ENCODE measurements around the gene TRIM43. TPM values are rescaled to one million over a fixed set of nuclear protein-coding genes. Genes with fewer than 3 reads are reported as not detected.
"Not testable (repeated sequence)": the region's sequence is repeated elsewhere in the genome, so short reads cannot be mapped to it uniquely, and the experiment has no call there.

The TRIM43 gene
- total and polyA plus RNA-seq, 8 donors: not detected

DNA sequence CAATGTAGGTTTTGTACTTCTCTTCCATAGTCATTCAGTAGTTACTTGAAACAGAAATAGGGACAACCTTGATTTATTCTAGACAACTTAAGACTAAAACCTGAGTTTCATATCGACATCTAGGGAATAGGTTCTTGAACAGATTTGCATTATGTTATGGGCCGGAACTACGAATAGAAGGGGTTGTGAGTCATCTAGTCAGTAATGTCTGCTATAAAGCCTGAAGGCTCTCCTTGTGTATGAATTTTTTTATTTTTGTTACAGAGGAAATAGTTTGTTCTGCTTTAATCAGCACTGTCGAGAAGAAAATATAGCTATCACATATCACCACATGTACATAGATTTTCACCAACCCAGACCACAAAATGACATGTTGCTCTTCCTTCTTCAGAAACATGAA lies 17.3 kb upstream of the TRIM43 start:
- TF ChIP-seq, protein P1, sequence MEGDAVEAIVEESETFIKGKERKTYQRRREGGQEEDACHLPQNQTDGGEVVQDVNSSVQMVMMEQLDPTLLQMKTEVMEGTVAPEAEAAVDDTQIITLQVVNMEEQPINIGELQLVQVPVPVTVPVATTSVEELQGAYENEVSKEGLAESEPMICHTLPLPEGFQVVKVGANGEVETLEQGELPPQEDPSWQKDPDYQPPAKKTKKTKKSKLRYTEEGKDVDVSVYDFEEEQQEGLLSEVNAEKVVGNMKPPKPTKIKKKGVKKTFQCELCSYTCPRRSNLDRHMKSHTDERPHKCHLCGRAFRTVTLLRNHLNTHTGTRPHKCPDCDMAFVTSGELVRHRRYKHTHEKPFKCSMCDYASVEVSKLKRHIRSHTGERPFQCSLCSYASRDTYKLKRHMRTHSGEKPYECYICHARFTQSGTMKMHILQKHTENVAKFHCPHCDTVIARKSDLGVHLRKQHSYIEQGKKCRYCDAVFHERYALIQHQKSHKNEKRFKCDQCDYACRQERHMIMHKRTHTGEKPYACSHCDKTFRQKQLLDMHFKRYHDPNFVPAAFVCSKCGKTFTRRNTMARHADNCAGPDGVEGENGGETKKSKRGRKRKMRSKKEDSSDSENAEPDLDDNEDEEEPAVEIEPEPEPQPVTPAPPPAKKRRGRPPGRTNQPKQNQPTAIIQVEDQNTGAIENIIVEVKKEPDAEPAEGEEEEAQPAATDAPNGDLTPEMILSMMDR (IDR thresholded peaks at IDR 0.05): no peak
- Histone ChIP-seq H3K36me3 (no peaks in the 10 kb centered on the region), H3K27me3 (peaks cover 0 to 5% (median 2%) of the 10 kb centered on the region in 4 donors), H3K9me3 (no peaks in the 10 kb centered on the region), H3K4me1 (no peaks in the 10 kb centered on the region), H3K27ac (no peak overlapping the region), H3K4me3 (no peak overlapping the region)
- DNase-seq: no peak
- FAIRE-seq: no peak
- ATAC-seq: no peak
- intact Hi-C loops (cut with DNase I): no loop called here
- WGBS, 2 donors: 81 to 88% methylated on average over 4 of the region's 4 CpGs

DNA sequence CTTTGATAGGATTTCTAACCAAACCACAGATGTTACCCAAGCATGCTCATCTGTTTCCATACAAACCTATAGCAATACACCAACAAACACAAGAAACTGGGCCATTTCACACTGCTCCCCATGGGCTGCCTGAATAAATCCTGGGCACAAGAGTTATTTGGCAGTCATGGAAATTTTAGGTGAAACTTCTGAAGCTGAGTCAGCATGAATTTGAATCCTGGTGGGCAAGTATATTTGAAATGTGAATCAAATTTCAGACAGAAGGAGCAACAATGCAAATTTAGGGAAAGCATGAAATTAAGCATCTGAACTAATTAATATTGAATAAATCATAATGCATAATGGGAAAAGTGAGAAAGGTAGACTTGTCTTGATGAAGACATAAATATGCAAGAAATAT lies 15.9 kb upstream of the TRIM43 start:
- DNase-seq: no peak
- FAIRE-seq: no peak
- TF ChIP-seq, protein P1 (IDR thresholded peaks at IDR 0.05): no peak
- no peak overlapping the region for H3K27ac ChIP-seq
- peaks cover 0 to 4% (median under 1%) of the 10 kb centered on the region in 4 donors for H3K27me3 ChIP-seq
- H3K4me1 ChIP-seq: no peaks in the 10 kb centered on the region
- no peaks in the 10 kb centered on the region for H3K36me3 ChIP-seq
- intact Hi-C loops (cut with DNase I): no loop called here
- ATAC-seq: no peak
- no peaks in the 10 kb centered on the region for H3K9me3 ChIP-seq
- H3K4me3 ChIP-seq: no peak overlapping the region

DNA sequence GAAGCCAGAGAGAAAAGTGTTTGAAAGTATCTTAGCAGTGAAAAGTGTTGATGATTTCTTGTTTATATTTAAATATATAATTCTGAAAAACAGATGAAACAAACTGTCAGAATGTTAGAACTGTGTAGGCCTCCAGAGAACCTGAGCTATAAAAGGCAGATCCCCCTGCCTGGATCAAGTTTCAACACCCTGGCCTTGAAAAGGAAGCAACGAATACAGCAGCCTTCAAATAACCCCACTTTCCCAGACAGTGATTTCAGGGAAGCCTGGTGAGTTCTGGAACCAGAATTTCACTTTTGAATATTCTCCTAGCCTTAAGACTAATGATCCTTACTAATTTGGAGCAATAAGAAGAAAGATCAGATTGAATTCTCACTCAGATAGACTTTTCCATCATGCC lies 13.3 kb upstream of the TRIM43 start:
- no peaks in the 10 kb centered on the region for H3K4me1 ChIP-seq
- WGBS, 2 donors: 5 to 12% methylated on average over 1 of the region's 1 CpG
- FAIRE-seq (no peak), DNase-seq (no peak), ATAC-seq (no peak)
- H3K9me3 ChIP-seq: no peaks in the 10 kb centered on the region
- no peaks in the 10 kb centered on the region for H3K36me3 ChIP-seq
- no peak overlapping the region for H3K27ac ChIP-seq
- TF ChIP-seq, protein P1 (IDR thresholded peaks at IDR 0.05): no peak
- intact Hi-C loops (cut with DNase I): no loop called here
- no peak overlapping the region for H3K4me3 ChIP-seq
- H3K27me3 ChIP-seq: no peaks in the 10 kb centered on the region

DNA sequence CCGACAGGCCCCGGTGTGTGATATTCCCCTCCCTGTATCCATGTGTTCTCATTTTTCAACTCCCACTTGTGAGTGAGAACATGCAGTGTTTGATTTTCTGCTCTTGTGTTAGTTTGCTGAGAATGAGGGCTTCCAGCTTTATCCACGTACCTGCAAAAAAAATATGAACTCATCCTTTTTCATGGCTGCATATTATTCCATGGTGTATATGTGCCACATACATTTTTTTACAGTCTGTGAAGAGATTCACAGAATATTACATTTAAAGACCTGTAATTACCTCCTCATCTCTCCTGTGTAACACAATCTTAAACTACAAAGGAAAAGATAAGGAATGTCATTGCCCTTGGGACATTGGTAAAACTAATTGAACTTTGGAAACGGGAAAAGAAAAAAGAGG lies 8.3 kb upstream of the TRIM43 start:
- FAIRE-seq; intact Hi-C loops (cut with DNase I); DNase-seq; H3K27me3 ChIP-seq; H3K4me1 ChIP-seq; H3K9me3 ChIP-seq; H3K4me3 ChIP-seq; H3K36me3 ChIP-seq; ATAC-seq; H3K27ac ChIP-seq: not testable (repeated sequence)
- 70 to 76% methylated on average over 4 of the region's 4 CpGs for WGBS, 2 donors

DNA sequence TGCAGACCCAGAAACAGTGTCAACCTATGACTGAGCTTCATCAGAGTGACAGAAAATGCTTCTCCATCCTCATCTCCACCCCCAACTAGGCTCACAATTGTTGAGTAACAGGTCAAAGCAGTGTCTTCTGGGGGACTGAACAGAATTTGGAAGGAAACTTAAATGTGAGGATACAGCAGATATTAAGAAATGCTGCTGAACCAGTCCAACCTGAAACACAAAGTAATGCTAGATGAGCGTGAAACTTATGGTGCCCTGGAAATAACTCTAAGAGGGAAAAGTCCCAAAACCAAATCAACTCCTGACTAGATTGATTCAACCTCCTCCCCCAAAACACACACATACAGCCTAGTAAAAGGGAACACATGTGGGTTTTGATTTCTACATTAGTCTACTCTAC lies 7.5 kb upstream of the TRIM43 start:
- DNase-seq, H3K36me3 ChIP-seq: not testable (repeated sequence)

DNA sequence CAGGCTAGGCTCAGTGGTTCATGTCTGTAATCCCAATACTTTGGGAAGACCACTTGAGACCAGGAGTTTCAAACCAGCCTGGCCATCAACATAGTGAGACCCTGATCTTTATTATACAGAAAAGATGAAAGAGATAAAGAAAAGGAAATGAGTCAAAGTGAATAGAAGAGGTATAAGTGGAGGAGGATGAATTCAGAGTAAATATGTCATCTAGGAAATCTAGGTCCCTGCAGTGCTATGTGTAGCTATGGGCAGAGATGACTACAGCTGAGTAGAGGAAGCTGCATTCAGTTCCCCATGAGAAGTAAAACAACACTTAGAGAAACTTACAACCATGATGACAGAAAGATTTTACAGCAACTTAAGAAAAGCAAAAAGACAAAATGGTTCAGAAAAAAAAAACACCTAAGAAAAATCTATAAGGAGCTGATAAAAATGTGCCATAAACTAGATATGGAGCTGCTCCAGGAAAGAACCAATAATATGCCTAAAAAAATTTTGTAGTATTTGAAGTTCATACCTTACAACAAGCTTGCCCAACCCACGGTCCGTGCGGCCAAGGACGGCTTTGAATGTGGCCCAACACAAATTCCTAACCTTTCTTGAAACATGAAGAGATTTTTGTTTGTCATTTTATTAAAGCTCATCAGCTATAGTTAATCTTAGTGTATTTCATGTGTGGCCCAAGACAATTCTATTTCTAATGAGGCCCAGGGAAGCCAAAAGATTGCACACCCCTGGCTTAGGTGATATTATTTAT lies 1.8 kb upstream of the TRIM43 start:
- 77 to 88% methylated on average over 4 of the region's 4 CpGs for WGBS, 2 donors
- DNase-seq; intact Hi-C loops (cut with DNase I); H3K4me3 ChIP-seq; H3K9me3 ChIP-seq; ATAC-seq; H3K36me3 ChIP-seq; FAIRE-seq; H3K27ac ChIP-seq; H3K4me1 ChIP-seq; H3K27me3 ChIP-seq: not testable (repeated sequence)

More for the DNA sequence above, 7.5 kb upstream of the TRIM43 start:
- H3K4me3 ChIP-seq; H3K4me1 ChIP-seq; FAIRE-seq; ATAC-seq; intact Hi-C loops (cut with DNase I); H3K27me3 ChIP-seq; H3K9me3 ChIP-seq; H3K27ac ChIP-seq: not testable (repeated sequence)
- 55 to 63% methylated on average over 1 of the region's 1 CpG for WGBS, 2 donors

DNA sequence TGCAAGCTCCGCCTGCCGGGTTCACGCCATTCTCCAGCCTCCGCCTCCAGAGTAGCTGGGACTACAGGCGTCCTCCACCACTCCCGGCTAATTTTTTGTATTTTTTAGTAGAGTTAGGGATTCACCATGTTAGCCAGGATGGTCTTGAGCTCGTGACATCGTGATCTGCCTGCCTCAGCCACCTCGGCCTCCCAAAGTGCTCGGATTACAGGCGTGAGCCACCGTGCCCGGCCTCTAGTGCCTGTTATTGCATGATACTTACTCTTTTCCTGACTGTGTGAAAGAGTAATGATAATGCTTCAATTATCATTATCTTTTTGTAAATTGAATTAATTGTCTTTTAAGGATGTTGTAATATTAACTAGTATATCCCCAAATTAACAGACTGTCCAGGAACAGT lies 1.2 kb downstream of the TRIM43 start:
- FAIRE-seq; intact Hi-C loops (cut with DNase I): not testable (repeated sequence)

DNA sequence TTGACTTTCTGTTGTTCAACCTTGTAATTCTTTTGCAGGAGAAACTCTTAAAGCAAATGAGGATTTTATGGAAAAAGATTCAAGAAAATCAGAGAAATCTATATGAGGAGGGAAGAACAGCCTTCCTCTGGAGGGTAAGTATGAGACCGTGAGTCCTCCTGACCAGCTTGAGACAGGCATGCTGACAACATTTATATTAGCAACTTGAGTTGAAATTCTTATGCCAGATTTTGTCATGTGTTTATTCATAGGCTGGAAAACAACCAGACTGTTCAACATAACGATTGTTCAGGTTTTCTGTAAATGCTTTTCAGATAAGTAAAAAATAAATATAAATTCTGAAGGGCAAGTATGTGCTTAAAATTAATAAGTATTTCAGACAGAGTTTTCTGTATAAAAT lies 3.2 kb downstream of the TRIM43 start:
- intact Hi-C loops (cut with DNase I); ATAC-seq: not testable (repeated sequence)

More for the DNA sequence above, 1.2 kb downstream of the TRIM43 start:
- H3K4me1 ChIP-seq, ATAC-seq, H3K27ac ChIP-seq, H3K36me3 ChIP-seq, H3K27me3 ChIP-seq, H3K9me3 ChIP-seq, DNase-seq, H3K4me3 ChIP-seq: not testable (repeated sequence)
- WGBS, 2 donors: 84 to 91% methylated on average over 13 of the region's 13 CpGs

DNA sequence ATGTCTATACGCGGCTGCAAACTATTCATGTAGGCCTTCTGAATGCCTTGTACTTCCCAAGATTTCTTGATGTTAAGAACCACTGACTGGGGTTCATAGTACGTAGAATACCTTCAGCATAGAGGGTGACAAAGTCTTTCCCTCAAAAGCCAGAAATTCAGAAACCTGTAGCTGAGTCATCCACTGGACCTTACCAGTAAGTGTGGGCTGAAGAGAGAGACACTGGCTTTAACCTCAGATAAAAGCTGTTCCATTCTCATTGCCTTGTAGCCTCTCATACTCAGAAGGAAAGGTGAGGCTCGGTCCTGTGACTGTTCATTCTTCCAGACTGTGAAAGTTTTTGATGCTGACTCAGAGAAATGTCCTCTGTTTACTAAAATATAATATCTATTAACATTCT lies 9.5 kb downstream of the TRIM43 start:
- DNase-seq; ATAC-seq; H3K4me1 ChIP-seq; H3K36me3 ChIP-seq; H3K27ac ChIP-seq; FAIRE-seq; intact Hi-C loops (cut with DNase I); H3K4me3 ChIP-seq; H3K27me3 ChIP-seq; H3K9me3 ChIP-seq: not testable (repeated sequence)
- WGBS, 2 donors: no CpG with 5 or more reads among the region's 4 CpGs

More for the DNA sequence above, 3.2 kb downstream of the TRIM43 start:
- not testable (repeated sequence) for H3K27ac ChIP-seq, H3K4me3 ChIP-seq, FAIRE-seq, H3K4me1 ChIP-seq, DNase-seq, H3K36me3 ChIP-seq, H3K9me3 ChIP-seq, H3K27me3 ChIP-seq
- WGBS, 2 donors: 38 to 57% methylated on average over 2 of the region's 2 CpGs

DNA sequence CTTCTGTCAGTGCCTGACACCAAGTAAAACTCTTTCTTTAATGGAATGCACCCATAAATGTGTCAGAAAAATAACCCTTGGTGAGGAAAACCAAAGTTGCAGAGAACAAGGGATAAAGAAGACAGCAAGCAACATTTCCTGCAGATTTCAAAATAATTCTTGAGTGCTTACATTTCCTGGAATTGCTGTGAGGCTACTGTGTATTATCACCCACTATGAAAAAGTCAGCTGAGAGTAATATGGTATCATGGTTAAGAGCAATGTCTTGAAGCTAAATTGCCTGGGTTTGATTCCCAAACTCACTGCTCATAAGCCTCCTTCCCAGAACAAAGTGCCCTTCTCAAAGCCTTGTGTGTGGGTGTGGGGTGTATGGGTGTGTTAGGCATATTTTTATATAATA lies 10.3 kb downstream of the TRIM43 start:
- H3K27ac ChIP-seq; H3K4me3 ChIP-seq; H3K36me3 ChIP-seq; H3K9me3 ChIP-seq; H3K27me3 ChIP-seq; ATAC-seq; H3K4me1 ChIP-seq; intact Hi-C loops (cut with DNase I); FAIRE-seq; DNase-seq: not testable (repeated sequence)
